GM12878 (cell line): ENCODE measurements around the gene SLC12A4. TPM values are rescaled to one million over a fixed set of nuclear protein-coding genes. Genes with fewer than 3 reads are reported as not detected.
A peak's percentile ranks its signal among the peaks of the same experiment; 100 is the strongest.

Source experiments
- ATF3 ChIP-seq: IDR thresholded peaks from 2 replicates; pipeline ENCODE4 v1.6.1; 2011; ENCODE audit warnings: low read depth, mild to moderate bottlenecking, low read length, moderate library complexity, borderline replicate concordance; ENCODE audit errors: extremely low read depth
- BACH1 ChIP-seq: fragments of 450-650 bp; IDR thresholded peaks from 2 replicates; pipeline ENCODE4 v1.6.1; 2017; ENCODE audit warnings: mild to moderate bottlenecking, borderline replicate concordance
- BCLAF1 ChIP-seq: fragments of 450-650 bp; IDR thresholded peaks from 2 replicates; pipeline ENCODE4 v1.6.1; 2017; ENCODE audit warnings: antibody characterized with exemption, mild to moderate bottlenecking, moderate library complexity
- CBFB ChIP-seq: IDR thresholded peaks from 2 replicates; pipeline ENCODE4 v1.6.1; 2016; ENCODE audit warnings: antibody characterized with exemption, low read depth
- E2F8 ChIP-seq: fragments of 450-650 bp; IDR thresholded peaks from 2 replicates; pipeline ENCODE4 v1.6.1; 2018; ENCODE audit warnings: mild to moderate bottlenecking, low read depth, moderate library complexity; ENCODE audit not compliant: partially characterized antibody
- GATAD2B ChIP-seq: fragments of 450-650 bp; conservative IDR thresholded peaks from 2 replicates; pipeline ENCODE4 v1.6.1; 2017; ENCODE audit warnings: low read depth, mild to moderate bottlenecking, moderate library complexity
- HDGF ChIP-seq: fragments of 450-650 bp; IDR thresholded peaks from 2 replicates; pipeline ENCODE4 v1.6.1; 2016; ENCODE audit warnings: antibody characterized with exemption
- KLF5 ChIP-seq: fragments of 450-650 bp; IDR thresholded peaks from 2 replicates; pipeline ENCODE4 v1.6.1; 2014; ENCODE audit warnings: mild to moderate bottlenecking; ENCODE audit not compliant: partially characterized antibody
- NR2F1 ChIP-seq: fragments of 450-650 bp; conservative IDR thresholded peaks from 2 replicates; pipeline ENCODE4 v1.6.1; 2017; ENCODE audit warnings: mild to moderate bottlenecking
- POU2F2 ChIP-seq: IDR thresholded peaks from 3 replicates; pipeline ENCODE4 v1.6.1; 2011; ENCODE audit warnings: low read depth, mild to moderate bottlenecking, low read length, borderline replicate concordance
- SMAD5 ChIP-seq: IDR thresholded peaks from 2 replicates; pipeline ENCODE4 v1.6.1; 2016; ENCODE audit warnings: antibody characterized with exemption, low read depth
- SREBF1 ChIP-seq: IDR thresholded peaks from 2 replicates; pipeline ENCODE4 v1.6.1; 2012; ENCODE audit warnings: mild to moderate bottlenecking, low read length
- TAF1 ChIP-seq: IDR thresholded peaks from 2 replicates; pipeline ENCODE4 v1.6.1; 2011; ENCODE audit warnings: mild to moderate bottlenecking, low read depth, low read length, borderline replicate concordance
- polyA plus RNA-seq, 11 experiments: library from polyadenylated mRNA; depleted of rRNA in 4 of 11; unstranded in 6 of 11; stranded (reverse) in 5 of 11; fragments of >200 nt; fragmentation: Nextera tagmentation in 4 of 11; fragmentation: Illumina TruSeq in 1 of 11; extraction: Ambion mirVana in 4 of 11; extraction: Trizol in 1 of 11; gene quantifications; 1 replicate in 1 of 11; 2 replicates in 10 of 11; pipeline versions ENCODE4 v1.2.1 to v1.2.3, GENCODE V29; 2011 to 2016; ENCODE audit warnings: inconsistent platforms in 2 of 11, missing spikeins in 2 of 11, low read depth in 1 of 11
- total RNA-seq, 4 experiments: library from RNA; depleted of rRNA in 3 of 4; stranded (reverse); fragments of >200 nt in 3 of 4; fragmentation: Illumina TruSeq in 1 of 4; extraction: Trizol in 1 of 4; gene quantifications; 2 replicates each; pipeline versions ENCODE4 v1.2.1 to v1.2.3, GENCODE V29; 2013 to 2021
- TF ChIP-seq, protein P1 (sequence below): fragments of 450-650 bp; IDR thresholded peaks from 2 replicates; pipeline ENCODE4 v1.6.1; 2016; ENCODE audit warnings: mild to moderate bottlenecking, moderate library complexity, borderline replicate concordance
- TF ChIP-seq, protein P2 (sequence below): IDR thresholded peaks from 2 replicates; pipeline ENCODE4 v1.6.1; 2011; ENCODE audit warnings: low read depth, low read length, improper control_type of control experiment, borderline replicate concordance
- TF ChIP-seq, protein P3 (sequence below): IDR thresholded peaks from 2 replicates; pipeline ENCODE4 v1.6.1; 2012; ENCODE audit warnings: low read depth, low read length, improper control_type of control experiment

SLC12A4 gene
- total and polyA plus RNA-seq, 10 of the 15 experiments (the other 5 are each of a cell fraction or from before 2014, with no cell fraction given) = 0.95 to 39.9 (median 14.2) TPM

- TF ChIP-seq, protein P1, sequence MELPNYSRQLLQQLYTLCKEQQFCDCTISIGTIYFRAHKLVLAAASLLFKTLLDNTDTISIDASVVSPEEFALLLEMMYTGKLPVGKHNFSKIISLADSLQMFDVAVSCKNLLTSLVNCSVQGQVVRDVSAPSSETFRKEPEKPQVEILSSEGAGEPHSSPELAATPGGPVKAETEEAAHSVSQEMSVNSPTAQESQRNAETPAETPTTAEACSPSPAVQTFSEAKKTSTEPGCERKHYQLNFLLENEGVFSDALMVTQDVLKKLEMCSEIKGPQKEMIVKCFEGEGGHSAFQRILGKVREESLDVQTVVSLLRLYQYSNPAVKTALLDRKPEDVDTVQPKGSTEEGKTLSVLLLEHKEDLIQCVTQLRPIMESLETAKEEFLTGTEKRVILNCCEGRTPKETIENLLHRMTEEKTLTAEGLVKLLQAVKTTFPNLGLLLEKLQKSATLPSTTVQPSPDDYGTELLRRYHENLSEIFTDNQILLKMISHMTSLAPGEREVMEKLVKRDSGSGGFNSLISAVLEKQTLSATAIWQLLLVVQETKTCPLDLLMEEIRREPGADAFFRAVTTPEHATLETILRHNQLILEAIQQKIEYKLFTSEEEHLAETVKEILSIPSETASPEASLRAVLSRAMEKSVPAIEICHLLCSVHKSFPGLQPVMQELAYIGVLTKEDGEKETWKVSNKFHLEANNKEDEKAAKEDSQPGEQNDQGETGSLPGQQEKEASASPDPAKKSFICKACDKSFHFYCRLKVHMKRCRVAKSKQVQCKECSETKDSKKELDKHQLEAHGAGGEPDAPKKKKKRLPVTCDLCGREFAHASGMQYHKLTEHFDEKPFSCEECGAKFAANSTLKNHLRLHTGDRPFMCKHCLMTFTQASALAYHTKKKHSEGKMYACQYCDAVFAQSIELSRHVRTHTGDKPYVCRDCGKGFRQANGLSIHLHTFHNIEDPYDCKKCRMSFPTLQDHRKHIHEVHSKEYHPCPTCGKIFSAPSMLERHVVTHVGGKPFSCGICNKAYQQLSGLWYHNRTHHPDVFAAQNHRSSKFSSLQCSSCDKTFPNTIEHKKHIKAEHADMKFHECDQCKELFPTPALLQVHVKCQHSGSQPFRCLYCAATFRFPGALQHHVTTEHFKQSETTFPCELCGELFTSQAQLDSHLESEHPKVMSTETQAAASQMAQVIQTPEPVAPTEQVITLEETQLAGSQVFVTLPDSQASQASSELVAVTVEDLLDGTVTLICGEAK = peak; percentile 79; the same call in 1 of the 2 replicates
- peak; percentile 32 for TF ChIP-seq E2F8
- TF ChIP-seq, protein P2, sequence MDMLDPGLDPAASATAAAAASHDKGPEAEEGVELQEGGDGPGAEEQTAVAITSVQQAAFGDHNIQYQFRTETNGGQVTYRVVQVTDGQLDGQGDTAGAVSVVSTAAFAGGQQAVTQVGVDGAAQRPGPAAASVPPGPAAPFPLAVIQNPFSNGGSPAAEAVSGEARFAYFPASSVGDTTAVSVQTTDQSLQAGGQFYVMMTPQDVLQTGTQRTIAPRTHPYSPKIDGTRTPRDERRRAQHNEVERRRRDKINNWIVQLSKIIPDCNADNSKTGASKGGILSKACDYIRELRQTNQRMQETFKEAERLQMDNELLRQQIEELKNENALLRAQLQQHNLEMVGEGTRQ = peak; percentile 77
- TF ChIP-seq KLF5 = no peak
- no peak for TF ChIP-seq SREBF1
- TF ChIP-seq, protein P3, sequence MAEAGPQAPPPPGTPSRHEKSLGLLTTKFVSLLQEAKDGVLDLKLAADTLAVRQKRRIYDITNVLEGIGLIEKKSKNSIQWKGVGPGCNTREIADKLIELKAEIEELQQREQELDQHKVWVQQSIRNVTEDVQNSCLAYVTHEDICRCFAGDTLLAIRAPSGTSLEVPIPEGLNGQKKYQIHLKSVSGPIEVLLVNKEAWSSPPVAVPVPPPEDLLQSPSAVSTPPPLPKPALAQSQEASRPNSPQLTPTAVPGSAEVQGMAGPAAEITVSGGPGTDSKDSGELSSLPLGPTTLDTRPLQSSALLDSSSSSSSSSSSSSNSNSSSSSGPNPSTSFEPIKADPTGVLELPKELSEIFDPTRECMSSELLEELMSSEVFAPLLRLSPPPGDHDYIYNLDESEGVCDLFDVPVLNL = no peak
- TF ChIP-seq BACH1 = peak; percentile 31
- peak; percentile 87 for TF ChIP-seq SMAD5
- peak; percentile 43; the same call in 1 of the 2 replicates for TF ChIP-seq GATAD2B
- TF ChIP-seq CBFB = no peak; the same call in 1 of the 2 replicates
- TF ChIP-seq NR2F1 = peak; percentile 81
- peak; percentile 59; the same call in 1 of the 2 replicates for TF ChIP-seq ATF3
- no peak; the same call in 2 of the 3 replicates for TF ChIP-seq POU2F2
- TF ChIP-seq TAF1 = peak; percentile 87; the same call in 1 of the 2 replicates
- TF ChIP-seq HDGF = peak; percentile 98
- no peak for TF ChIP-seq BCLAF1
Observed at GRCh38 chr16:67935402-67936123, 32.9 kb downstream of the SLC12A4 start (continued).
